IPS-20b (cell line): Measurements from ENCODE around the gene MEI1.
"Not testable (repeated sequence)": the region's sequence is repeated elsewhere in the genome, so short reads cannot be mapped to it uniquely, and the experiment has no call there.

Experiments used
- H3K27ac ChIP-seq: one replicate; pipeline ENCODE4 v1.5.1; 2013; ENCODE audit warnings: low read length
- H3K27me3 ChIP-seq: 2 replicates; pipeline ENCODE4 v1.6.1; 2013; ENCODE audit warnings: mild to moderate bottlenecking, low read length, inconsistent platforms; ENCODE audit not compliant: insufficient read depth
- H3K36me3 ChIP-seq: 2 replicates; pipeline ENCODE4 v1.6.1; 2013; ENCODE audit warnings: low read depth, mild to moderate bottlenecking, inconsistent platforms, low read length, moderate library complexity; ENCODE audit not compliant: insufficient read depth
- H3K4me1 ChIP-seq: 2 replicates; pipeline ENCODE4 v1.6.1; 2013; ENCODE audit warnings: mild to moderate bottlenecking, control low read depth, inconsistent platforms, low read length, moderate library complexity; ENCODE audit not compliant: insufficient read depth
- H3K4me3 ChIP-seq: 2 replicates; pipeline ENCODE4 v1.5.1; 2013; ENCODE audit warnings: mild to moderate bottlenecking, low read length, inconsistent platforms
- H3K9ac ChIP-seq: 2 replicates; pipeline ENCODE4 v1.6.1; 2013; ENCODE audit warnings: low read depth, mild to moderate bottlenecking, inconsistent platforms, low read length, moderate library complexity
- H3K9me3 ChIP-seq: 2 replicates; pipeline ENCODE4 v1.6.1; 2013; ENCODE audit warnings: mild to moderate bottlenecking, low read depth, low read length, inconsistent platforms; ENCODE audit not compliant: insufficient read depth

The MEI1 gene

GRCh38 chr22:41683616-41684015, 15.7 kb upstream of the MEI1 start:
- no peak overlapping the region for H3K9ac ChIP-seq
- no peaks in the 10 kb centered on the region; the same call in 1 of the 2 replicates for H3K4me1 ChIP-seq
- no peaks in the 10 kb centered on the region for H3K9me3 ChIP-seq
- no peaks in the 10 kb centered on the region for H3K27me3 ChIP-seq
- no peak overlapping the region for H3K27ac ChIP-seq
- H3K36me3 ChIP-seq = peaks cover 21% of the 10 kb centered on the region
- no peak overlapping the region for H3K4me3 ChIP-seq

- no peak overlapping the region for H3K27ac ChIP-seq
- no peaks in the 10 kb centered on the region; the same call in 1 of the 2 replicates for H3K4me1 ChIP-seq
- H3K9me3 ChIP-seq = no peaks in the 10 kb centered on the region
- H3K36me3 ChIP-seq = peaks cover 16% of the 10 kb centered on the region
- H3K27me3 ChIP-seq = no peaks in the 10 kb centered on the region
- no peak overlapping the region for H3K4me3 ChIP-seq
- H3K9ac ChIP-seq = no peak overlapping the region
Observed at GRCh38 chr22:41684194-41684593, 15.1 kb upstream of the MEI1 start.

- Histone ChIP-seq H3K9ac (peak overlapping the region; percentile 94; the same call in 1 of the 2 replicates), H3K4me3 (peak overlapping the region; percentile 98)
- H3K36me3 ChIP-seq = not testable (repeated sequence)
Observed at GRCh38 chr22:41686890-41687289, 12.4 kb upstream of the MEI1 start.

DNA sequence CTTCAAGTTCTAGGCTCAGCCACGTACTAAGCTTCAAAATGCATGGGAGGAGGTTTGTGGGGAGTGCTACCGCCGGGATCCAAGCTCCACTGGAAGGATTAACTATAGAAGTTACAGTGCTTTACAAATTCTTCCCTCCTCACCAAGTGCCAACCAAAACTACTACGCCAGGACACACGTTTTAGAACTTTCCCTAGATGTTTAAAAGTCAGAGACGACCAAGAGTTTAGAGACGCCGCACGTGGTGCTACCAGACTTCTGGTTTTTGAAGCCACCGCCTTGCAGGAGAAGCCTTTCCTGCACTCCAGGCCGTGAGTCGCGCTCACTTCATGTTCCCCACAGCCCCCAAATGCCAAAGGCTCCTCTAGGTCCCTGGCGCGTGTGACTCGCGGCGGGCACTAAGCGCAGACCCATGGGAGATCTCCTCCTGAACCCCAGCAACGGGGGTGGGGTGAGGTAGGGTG, 11.4 kb upstream of the MEI1 start:
- Histone ChIP-seq H3K9ac (peak overlapping the region; percentile 94), H3K4me3 (peak overlapping the region; percentile 98), H3K27me3 (no peaks in the 10 kb centered on the region)

More at GRCh38 chr22:41686890-41687289, 12.4 kb upstream of the MEI1 start:
- H3K9me3 ChIP-seq, H3K27ac ChIP-seq, H3K27me3 ChIP-seq, H3K4me1 ChIP-seq: not testable (repeated sequence)

GRCh38 chr22:41688365-41689211, 10.7 kb upstream of the MEI1 start, which contains the start of gene SNU13:
SNU13 (minus strand) TSS chr22:41688867; CDS start chr22:41688796, 71 bp downstream.
- H3K9me3 ChIP-seq = no peaks in the 10 kb centered on the region
- H3K36me3 ChIP-seq = peaks cover 2% of the 10 kb centered on the region; the same call in 1 of the 2 replicates
- H3K9ac ChIP-seq = peak within 1 kb of the TSS; percentile 94
- no peaks in the 10 kb centered on the region for H3K27me3 ChIP-seq
- no peaks in the 10 kb centered on the region; the same call in 1 of the 2 replicates for H3K4me1 ChIP-seq
- peak within 1 kb of the TSS; percentile 98 for H3K4me3 ChIP-seq
- peak within 1 kb of the TSS; percentile 34 for H3K27ac ChIP-seq

More for the DNA sequence above, 11.4 kb upstream of the MEI1 start:
- no peaks in the 10 kb centered on the region; the same call in 1 of the 2 replicates for H3K4me1 ChIP-seq
- no peaks in the 10 kb centered on the region for H3K9me3 ChIP-seq
- peak overlapping the region; percentile 34 for H3K27ac ChIP-seq
- no peaks in the 10 kb centered on the region for H3K36me3 ChIP-seq

GRCh38 chr22:41690476-41690875, 8.8 kb upstream of the MEI1 start:
- no peak overlapping the region for H3K9ac ChIP-seq
- no peak overlapping the region for H3K27ac ChIP-seq
- no peaks in the 10 kb centered on the region for H3K9me3 ChIP-seq
- H3K4me3 ChIP-seq = no peak overlapping the region
- H3K4me1 ChIP-seq = no peaks in the 10 kb centered on the region; the same call in 1 of the 2 replicates
- no peaks in the 10 kb centered on the region for H3K27me3 ChIP-seq
- H3K36me3 ChIP-seq = peaks cover 8% of the 10 kb centered on the region; the same call in 1 of the 2 replicates

GRCh38 chr22:41695211-41695610, 4.1 kb upstream of the MEI1 start:
- peaks cover 8% of the 10 kb centered on the region; the same call in 1 of the 2 replicates for H3K4me1 ChIP-seq
- H3K27ac ChIP-seq = no peak overlapping the region
- H3K9me3 ChIP-seq = no peaks in the 10 kb centered on the region
- no peak overlapping the region for H3K9ac ChIP-seq
- H3K36me3 ChIP-seq = peaks cover 8% of the 10 kb centered on the region; the same call in 1 of the 2 replicates
- no peaks in the 10 kb centered on the region for H3K27me3 ChIP-seq
- no peak overlapping the region for H3K4me3 ChIP-seq

DNA sequence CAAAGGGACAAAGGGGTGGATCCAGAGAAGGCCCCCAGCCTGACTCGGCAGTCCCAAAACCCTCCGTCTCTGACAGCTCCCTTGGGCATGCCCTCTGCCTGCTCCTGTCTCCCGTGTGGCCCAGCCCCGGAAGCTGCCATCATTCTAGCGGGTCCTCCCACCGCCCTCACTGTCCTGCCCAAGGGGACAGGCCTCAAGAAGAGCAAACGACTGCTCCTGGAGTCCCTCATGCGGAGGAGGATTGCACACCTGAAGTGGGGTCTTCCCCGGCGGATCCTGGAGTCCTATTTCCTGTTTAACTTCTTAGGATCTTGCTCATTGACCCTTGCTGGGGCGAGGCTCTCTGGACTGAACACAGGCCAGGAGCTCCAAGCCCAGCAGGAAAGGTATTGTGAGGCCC, 2.6 kb upstream of the MEI1 start:
- H3K4me3 ChIP-seq = no peak overlapping the region
- H3K9me3 ChIP-seq = no peaks in the 10 kb centered on the region
- H3K27me3 ChIP-seq = no peaks in the 10 kb centered on the region
- no peak overlapping the region for H3K27ac ChIP-seq
- peaks cover 8% of the 10 kb centered on the region; the same call in 1 of the 2 replicates for H3K36me3 ChIP-seq
- peaks cover 8% of the 10 kb centered on the region; the same call in 1 of the 2 replicates for H3K4me1 ChIP-seq
- no peak overlapping the region; the same call in 1 of the 2 replicates for H3K9ac ChIP-seq

DNA sequence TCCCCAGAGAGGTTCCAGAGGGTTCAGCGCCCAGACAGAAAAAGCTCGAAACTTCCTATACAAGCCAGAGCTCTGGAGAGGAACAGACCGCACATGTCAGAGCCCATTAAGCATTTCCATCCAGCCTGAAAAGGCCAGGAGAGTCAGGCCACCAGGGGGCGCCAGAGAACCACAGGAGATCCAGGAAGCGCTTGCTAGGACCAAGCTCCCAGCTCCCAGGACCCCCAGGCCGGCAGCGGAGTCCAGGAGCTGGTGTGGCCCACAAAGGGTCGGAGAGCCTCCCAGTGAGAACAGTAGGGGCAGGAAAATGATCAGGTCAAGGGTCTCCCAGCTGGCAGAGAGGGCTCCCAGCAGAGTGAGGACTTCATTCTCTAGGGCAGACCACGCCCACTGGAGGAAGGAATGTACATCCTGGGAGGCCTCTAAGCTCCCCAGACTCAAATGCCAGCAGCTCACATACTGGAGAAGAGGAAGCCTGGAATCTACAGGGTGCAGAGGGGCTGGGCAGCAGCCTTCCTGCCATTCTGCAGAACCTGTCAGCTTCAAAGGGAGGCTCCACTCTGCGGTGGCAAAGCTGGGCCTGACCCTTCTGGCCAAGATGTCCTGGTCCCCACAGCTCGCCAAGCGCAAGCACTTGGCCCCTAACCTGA, 2.1 kb upstream of the MEI1 start:
- H3K9me3 ChIP-seq = no peaks in the 10 kb centered on the region
- H3K27me3 ChIP-seq = no peaks in the 10 kb centered on the region
- peaks cover 8% of the 10 kb centered on the region; the same call in 1 of the 2 replicates for H3K36me3 ChIP-seq
- H3K9ac ChIP-seq = no peak overlapping the region; the same call in 1 of the 2 replicates
- H3K27ac ChIP-seq = no peak overlapping the region
- peaks cover 8% of the 10 kb centered on the region; the same call in 1 of the 2 replicates for H3K4me1 ChIP-seq
- no peak overlapping the region; the same call in 1 of the 2 replicates for H3K4me3 ChIP-seq

DNA sequence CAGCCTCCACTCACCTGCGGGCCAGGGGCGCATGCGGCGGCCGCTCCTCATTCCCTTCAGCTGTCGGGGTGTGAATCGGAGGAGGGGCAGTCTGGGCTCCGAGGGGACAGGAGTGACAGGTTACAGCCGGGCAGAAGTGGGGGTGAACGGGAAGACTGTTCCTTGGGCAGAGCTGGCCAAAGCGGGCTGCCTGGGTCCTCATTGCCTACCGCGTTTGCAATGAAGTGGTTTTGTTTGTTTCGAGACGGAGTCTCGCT, 733 bp downstream of the MEI1 start:
- H3K36me3 ChIP-seq = no peaks in the 10 kb centered on the region
- H3K4me1 ChIP-seq = peaks cover 8% of the 10 kb centered on the region; the same call in 1 of the 2 replicates
- no peaks in the 10 kb centered on the region for H3K9me3 ChIP-seq
- H3K9ac ChIP-seq = no peak overlapping the region
- no peak overlapping the region for H3K4me3 ChIP-seq
- H3K27ac ChIP-seq = no peak overlapping the region
- H3K27me3 ChIP-seq = no peaks in the 10 kb centered on the region

GRCh38 chr22:41702763-41703162, 3.5 kb downstream of the MEI1 start:
- Histone ChIP-seq H3K36me3 (no peaks in the 10 kb centered on the region), H3K27ac (no peak overlapping the region), H3K4me1 (peaks cover 2% of the 10 kb centered on the region; the same call in 1 of the 2 replicates), H3K9me3 (no peaks in the 10 kb centered on the region), H3K9ac (no peak overlapping the region), H3K4me3 (no peak overlapping the region), H3K27me3 (no peaks in the 10 kb centered on the region)
